HepG2 (cell line): Measurements from ENCODE around the gene TSPYL2. TPM values are rescaled to one million over a fixed set of nuclear protein-coding genes. Genes with fewer than 3 reads are reported as not detected.

ENCODE experiments used
- ATAC-seq: fragments of 200-7000 bp; cut with Tn5 transposase; 3 replicates; pipeline ENCODE4 v1.9.1; 2020; ENCODE audit warnings: mild to moderate bottlenecking, moderate library complexity
- BruUV-seq: library from RNA; stranded (reverse); fragments of 400-500 nt; replicated peaks from 2 replicates; lab custom pipeline; 2021; lab: Mats Ljungman, UMichigan
- CTCF ChIA-PET: fragments of 300-600 bp; formaldehyde crosslinking; extraction: SDS; loops from one replicate; lab custom pipeline; 2021; ENCODE audit warnings: low total read pairs, inconsistent platforms, low intra/inter-chr PET ratio; lab: Yijun Ruan, JAX
- POLR2A ChIA-PET: fragments of 350-600 bp; sonication (Branson Sonifier 250); formaldehyde crosslinking; loops from one replicate; lab custom pipeline; 2020; ENCODE audit warnings: antibody characterized with exemption, inconsistent platforms; lab: Yijun Ruan, JAX
- DNase-seq: peaks from one replicate; pipeline ENCODE4 v3.0.0-alpha.2; 2015; ENCODE audit warnings: low spot score
- FAIRE-seq: peaks from 3 replicates; lab custom pipeline; 2011; peaks lifted over from hg19 to GRCh38; lab: Jason Lieb, UNC
- H2AFZ ChIP-seq: one replicate; pipeline ENCODE4 v1.6.1; 2011; ENCODE audit warnings: low read length, inconsistent platforms
- H3K27ac ChIP-seq: fragments of 300-600 bp; 3 replicates; pipeline ENCODE4 v1.8.0; 2011; ENCODE audit warnings: mixed run types, mild to moderate bottlenecking, mixed read lengths, low read length, inconsistent platforms; ENCODE audit not compliant: insufficient read depth; ENCODE audit errors: extremely low read length
- H3K27me3 ChIP-seq, 2 experiments: fragments of 200-600 bp in 1 of 2; 2 replicates in 1 of 2; 3 replicates in 1 of 2; pipeline versions ENCODE4 v1.6.0 to v1.8.0; 2011; ENCODE audit warnings: low read length in 2 of 2, mild to moderate bottlenecking in 2 of 2, moderate library complexity in 2 of 2, inconsistent platforms in 1 of 2; ENCODE audit not compliant: insufficient read depth in 2 of 2, control insufficient read depth in 1 of 2
- H3K36me3 ChIP-seq, 2 experiments: fragments of 200-600 bp in 1 of 2; replicated peaks in 1 of 2; 2 replicates in 1 of 2; 3 replicates in 1 of 2; pipeline versions ENCODE4 v1.5.1 to v1.8.0; 2011; ENCODE audit warnings: low read length in 2 of 2, inconsistent platforms in 1 of 2; ENCODE audit not compliant: insufficient read depth in 2 of 2, control insufficient read depth in 1 of 2
- H3K4me1 ChIP-seq: 2 replicates; pipeline ENCODE4 v1.5.1; 2012; ENCODE audit warnings: low read length, inconsistent platforms; ENCODE audit not compliant: insufficient read depth
- H3K4me2 ChIP-seq: 2 replicates; pipeline ENCODE4 v1.6.0; 2011; ENCODE audit warnings: low read depth, low read length, inconsistent platforms
- H3K4me3 ChIP-seq, 3 experiments: fragments of 200-600 bp in 1 of 3; sonication (generic), shearing (Covaris generic) in 1 of 3; replicated peaks in 1 of 3; 2 replicates each; pipeline ENCODE4 v1.5.1; 2011 to 2016; ENCODE audit warnings: low read length in 3 of 3, inconsistent platforms in 2 of 3, low read depth in 2 of 3, mild to moderate bottlenecking in 2 of 3, control low read depth in 1 of 3, mixed read lengths in 1 of 3; ENCODE audit not compliant: insufficient read depth in 1 of 3
- H3K79me2 ChIP-seq: one replicate; pipeline ENCODE4 v1.6.1; 2011; ENCODE audit warnings: low read length, inconsistent platforms; ENCODE audit not compliant: insufficient read depth
- H3K9ac ChIP-seq: 2 replicates; pipeline ENCODE4 v1.6.0; 2011; ENCODE audit warnings: mild to moderate bottlenecking, low read depth, low read length, inconsistent platforms; ENCODE audit not compliant: insufficient read depth
- H3K9me3 ChIP-seq: 2 replicates; pipeline ENCODE4 v1.5.1; 2012; ENCODE audit warnings: mild to moderate bottlenecking, low read length
- H4K20me1 ChIP-seq: 2 replicates; pipeline ENCODE4 v1.6.0; 2011; ENCODE audit warnings: inconsistent platforms, mild to moderate bottlenecking, low read length, moderate library complexity; ENCODE audit not compliant: insufficient read depth
- CTCF ChIP-seq: sonication (generic); formaldehyde crosslinking; IDR thresholded peaks from 2 replicates; pipeline ENCODE4 v1.5.0; 2020; ENCODE audit warnings: mild to moderate bottlenecking, missing genetic modification reagents, moderate library complexity
- FOXO4 ChIP-seq: sonication (generic); formaldehyde crosslinking; conservative IDR thresholded peaks from 2 replicates; pipeline ENCODE4 v1.8.1; 2023; ENCODE audit warnings: missing genetic modification reagents
- PAF1 ChIP-seq: IDR thresholded peaks from 2 replicates; pipeline ENCODE4 v1.6.1; 2016; ENCODE audit warnings: missing genetic modification reagents, missing compliant biosample characterization
- ZNF136 ChIP-seq: sonication (generic); formaldehyde crosslinking; IDR thresholded peaks from 2 replicates; pipeline ENCODE4 v1.8.1; 2022; ENCODE audit warnings: low read depth, mild to moderate bottlenecking, moderate library complexity, missing genetic modification reagents
- ZNF282 ChIP-seq: fragments of 450-650 bp; IDR thresholded peaks from 2 replicates; pipeline ENCODE4 v1.6.1; 2018; ENCODE audit not compliant: partially characterized antibody
- ZNF639 ChIP-seq: conservative IDR thresholded peaks from 2 replicates; pipeline ENCODE4 v1.6.1; 2018; ENCODE audit warnings: missing genetic modification reagents
- WGBS: methylation state at CpG from one replicate; pipeline ENCODE4 v1.1.6; 2017; ENCODE audit warnings: low lambda C conversion rate; 5-methylcytosine and 5-hydroxymethylcytosine counted together
- in situ Hi-C: cut with HindIII; loops from 2 replicates; pipeline ENCODE4 v1.10.0; 2017; ENCODE audit warnings: low pct_unique_long_range_greater_than_20kb; ENCODE audit not compliant: extremely low pct_ligation_motif_present
- intact Hi-C: fragments of 100-400 bp; cut with micrococcal nuclease; formaldehyde crosslinking; loops from one replicate; pipeline ENCODE4 v1.10.0; 2022; ENCODE audit not compliant: unreplicated experiment
- polyA plus RNA-seq, 8 experiments: library from polyadenylated mRNA; depleted of rRNA in 3 of 8; stranded (reverse) in 7 of 8; unstranded in 1 of 8; fragments of >200 nt; fragmentation: Illumina TruSeq in 4 of 8; extraction: Trizol in 4 of 8; gene quantifications; 2 replicates each; pipeline versions ENCODE4 v1.2.1 to v1.2.3, GENCODE V29; 2011 to 2016; ENCODE audit warnings: low read depth in 4 of 8, missing spikeins in 1 of 8, mixed read lengths in 1 of 8; ENCODE audit not compliant: insufficient read depth in 1 of 8
- total RNA-seq, 5 experiments: library from RNA; depleted of rRNA; stranded (reverse); fragments of >200 nt; fragmentation: Illumina TruSeq; extraction: Trizol; gene quantifications; 2 replicates each; pipeline ENCODE4 v1.2.3, GENCODE V29; 2016; ENCODE audit warnings: low read depth in 1 of 5
- TF ChIP-seq, protein P1 (sequence below), 2 experiments: IDR thresholded peaks; 2 replicates each; pipeline ENCODE4 v1.6.1; 2011 to 2012; ENCODE audit warnings: low read length in 2 of 2, borderline replicate concordance in 1 of 2, low read depth in 1 of 2, mild to moderate bottlenecking in 1 of 2, moderate library complexity in 1 of 2

Gene TSPYL2
- total and polyA plus RNA-seq, 2 of the 13 experiments (the other 11 are each of a cell fraction or from before 2014, with no cell fraction given), result 10.1 to 15.5 TPM

DNA sequence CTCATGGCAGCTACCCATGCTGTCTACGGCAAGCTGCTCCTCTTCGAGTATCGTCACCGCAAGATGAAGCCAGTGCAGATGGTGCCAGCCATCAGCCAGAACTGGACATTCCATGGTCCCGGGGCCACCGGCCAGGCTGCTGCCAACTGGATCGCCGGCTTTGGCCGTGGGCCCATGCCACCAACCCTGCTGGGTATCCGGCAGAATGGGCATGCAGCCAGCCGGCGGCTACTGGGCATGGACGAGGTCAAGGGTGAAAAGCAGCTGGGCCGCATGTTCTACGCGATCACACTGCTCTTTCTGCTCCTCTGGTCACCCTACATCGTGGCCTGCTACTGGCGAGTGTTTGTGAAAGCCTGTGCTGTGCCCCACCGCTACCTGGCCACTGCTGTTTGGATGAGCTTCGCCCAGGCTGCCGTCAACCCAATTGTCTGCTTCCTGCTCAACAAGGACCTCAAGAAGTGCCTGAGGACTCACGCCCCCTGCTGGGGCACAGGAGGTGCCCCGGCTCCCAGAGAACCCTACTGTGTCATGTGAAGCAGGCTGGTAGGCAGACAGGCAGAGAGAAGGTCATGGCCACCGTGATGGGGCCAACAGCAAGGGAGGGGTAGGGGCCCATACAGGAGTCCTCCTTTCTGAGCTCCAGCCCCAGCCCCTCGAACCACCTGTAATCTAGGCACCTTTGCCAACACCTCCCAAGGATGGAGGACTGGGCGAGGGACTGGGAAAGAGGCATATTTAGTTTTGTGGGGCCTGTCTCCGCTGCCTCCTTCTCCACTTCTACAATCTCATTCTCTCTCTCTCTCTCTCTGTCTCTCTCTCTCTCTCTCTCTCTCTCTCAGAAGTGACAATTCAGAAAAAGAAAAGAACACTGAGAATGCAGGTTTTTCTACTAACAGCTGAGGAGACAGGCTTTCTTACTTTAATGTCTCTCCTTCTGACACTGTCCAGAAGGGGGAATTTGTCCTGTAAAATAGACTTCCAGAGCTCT lies 4.7 kb upstream of the TSPYL2 start:
- H3K9me3 ChIP-seq, result no peaks in the 10 kb centered on the region
- FAIRE-seq, result no peak
- ChIA-PET POLR2A (no interaction called here), CTCF (no interaction called here)
- no TSS peak for BruUV-seq
- H3K4me3 ChIP-seq, result no peak overlapping the region
- 86% methylated on average over 6 of the region's 27 CpGs for WGBS
- H2AFZ ChIP-seq, result no peak overlapping the region
- H3K36me3 ChIP-seq, result no peaks in the 10 kb centered on the region
- no peaks in the 10 kb centered on the region for H3K79me2 ChIP-seq
- intact Hi-C loops (no loop called here), in situ Hi-C loops (no loop called here)
- DNase-seq, result no peak
- no peaks in the 10 kb centered on the region for H3K27me3 ChIP-seq
- no peak overlapping the region for H3K4me2 ChIP-seq
- H3K9ac ChIP-seq, result no peak overlapping the region
- peak; percentile 36 for TF ChIP-seq CTCF
- TF ChIP-seq ZNF639 (CRISPR knock-in tag), result no peak
- H4K20me1 ChIP-seq, result no peaks in the 10 kb centered on the region
- no peak overlapping the region for H3K27ac ChIP-seq
- no peaks in the 10 kb centered on the region for H3K4me1 ChIP-seq
- ATAC-seq, result no peak

DNA sequence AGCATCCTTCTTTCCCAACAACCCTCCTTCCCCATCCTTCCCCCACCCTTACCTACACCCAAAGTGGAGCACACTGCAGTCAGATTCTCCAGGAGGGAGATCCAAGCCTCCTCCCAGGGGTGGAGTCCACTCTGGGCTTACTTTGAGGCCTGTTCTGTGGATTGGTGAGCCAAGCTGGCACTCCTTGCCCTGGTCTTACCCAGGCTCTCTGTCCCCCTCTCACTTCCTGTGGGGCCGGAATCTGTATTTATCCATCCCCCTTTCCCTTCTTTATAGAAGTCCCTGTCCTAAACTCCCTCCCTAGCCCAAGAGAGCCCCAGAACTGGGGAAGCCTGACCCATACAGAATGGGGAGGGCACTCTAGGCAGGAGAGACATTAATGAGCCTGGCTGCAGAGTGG lies 3.2 kb upstream of the TSPYL2 start:
- H3K4me1 ChIP-seq, result peaks cover 10% of the 10 kb centered on the region; the same call in 1 of the 2 replicates
- ATAC-seq (no peak), FAIRE-seq (no peak), DNase-seq (no peak)
- in situ Hi-C loops, result no loop called here
- H3K27me3 ChIP-seq, result no peaks in the 10 kb centered on the region
- intact Hi-C loops, result no loop called here
- no peaks in the 10 kb centered on the region for H3K9me3 ChIP-seq
- no TSS peak for BruUV-seq
- no peak overlapping the region for H3K27ac ChIP-seq
- H4K20me1 ChIP-seq, result no peaks in the 10 kb centered on the region
- POLR2A ChIA-PET, result no interaction called here
- H2AFZ ChIP-seq, result no peak overlapping the region
- no peaks in the 10 kb centered on the region for H3K36me3 ChIP-seq
- 92% methylated on average over 1 of the region's 1 CpG for WGBS
- H3K9ac ChIP-seq, result no peak overlapping the region
- H3K4me2 ChIP-seq, result no peak overlapping the region
- H3K79me2 ChIP-seq, result peaks cover 7% of the 10 kb centered on the region
- H3K4me3 ChIP-seq, result no peak overlapping the region
- CTCF ChIA-PET, result no interaction called here
- TF ChIP-seq FOXO4 (no peak), ZNF282 (no peak), ZNF136 (CRISPR knock-in tag) (no peak), PAF1 (CRISPR knock-in tag) (no peak)
- TF ChIP-seq, protein P1, sequence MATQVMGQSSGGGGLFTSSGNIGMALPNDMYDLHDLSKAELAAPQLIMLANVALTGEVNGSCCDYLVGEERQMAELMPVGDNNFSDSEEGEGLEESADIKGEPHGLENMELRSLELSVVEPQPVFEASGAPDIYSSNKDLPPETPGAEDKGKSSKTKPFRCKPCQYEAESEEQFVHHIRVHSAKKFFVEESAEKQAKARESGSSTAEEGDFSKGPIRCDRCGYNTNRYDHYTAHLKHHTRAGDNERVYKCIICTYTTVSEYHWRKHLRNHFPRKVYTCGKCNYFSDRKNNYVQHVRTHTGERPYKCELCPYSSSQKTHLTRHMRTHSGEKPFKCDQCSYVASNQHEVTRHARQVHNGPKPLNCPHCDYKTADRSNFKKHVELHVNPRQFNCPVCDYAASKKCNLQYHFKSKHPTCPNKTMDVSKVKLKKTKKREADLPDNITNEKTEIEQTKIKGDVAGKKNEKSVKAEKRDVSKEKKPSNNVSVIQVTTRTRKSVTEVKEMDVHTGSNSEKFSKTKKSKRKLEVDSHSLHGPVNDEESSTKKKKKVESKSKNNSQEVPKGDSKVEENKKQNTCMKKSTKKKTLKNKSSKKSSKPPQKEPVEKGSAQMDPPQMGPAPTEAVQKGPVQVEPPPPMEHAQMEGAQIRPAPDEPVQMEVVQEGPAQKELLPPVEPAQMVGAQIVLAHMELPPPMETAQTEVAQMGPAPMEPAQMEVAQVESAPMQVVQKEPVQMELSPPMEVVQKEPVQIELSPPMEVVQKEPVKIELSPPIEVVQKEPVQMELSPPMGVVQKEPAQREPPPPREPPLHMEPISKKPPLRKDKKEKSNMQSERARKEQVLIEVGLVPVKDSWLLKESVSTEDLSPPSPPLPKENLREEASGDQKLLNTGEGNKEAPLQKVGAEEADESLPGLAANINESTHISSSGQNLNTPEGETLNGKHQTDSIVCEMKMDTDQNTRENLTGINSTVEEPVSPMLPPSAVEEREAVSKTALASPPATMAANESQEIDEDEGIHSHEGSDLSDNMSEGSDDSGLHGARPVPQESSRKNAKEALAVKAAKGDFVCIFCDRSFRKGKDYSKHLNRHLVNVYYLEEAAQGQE (IDR thresholded peaks at IDR 0.05; ENCODE audit: borderline replicate concordance in 1 of 2, low read depth in 1 of 2, low read length in 2 of 2), result no peak
